22Rv1 (cell line): ENCODE data around the gene ZNF57.

ENCODE experiments used
- ZFX ChIP-seq: fragments of 450-650 bp; IDR thresholded peaks from 2 replicates; pipeline ENCODE4 v1.6.1; 2017; ENCODE audit warnings: antibody characterized with exemption, borderline replicate concordance
- TF ChIP-seq, protein P1 (sequence below): fragments of 450-650 bp; IDR thresholded peaks from 2 replicates; pipeline ENCODE4 v1.5.1; 2017; ENCODE audit warnings: mild to moderate bottlenecking

DNA sequence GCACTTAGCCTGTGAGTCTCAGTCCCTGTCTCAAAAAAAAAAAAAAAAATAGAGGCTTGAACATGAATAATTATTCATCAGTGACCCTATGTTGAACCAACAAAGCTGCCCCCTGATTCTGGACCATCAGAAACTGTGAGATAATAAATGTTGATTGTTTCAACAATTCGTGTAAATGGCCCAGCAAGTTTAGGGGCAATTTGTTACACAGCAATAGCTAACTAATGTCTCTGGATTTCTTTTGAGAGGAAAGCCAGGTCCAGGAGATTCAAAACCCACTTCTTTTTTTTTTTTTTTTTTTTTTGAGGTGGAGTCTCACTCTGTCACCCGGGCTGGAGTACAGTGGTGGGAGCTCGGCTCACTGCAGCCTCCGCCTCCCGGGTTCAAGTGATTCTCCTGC lies 64.1 kb downstream of the ZNF57 start:
- TF ChIP-seq, protein P1, sequence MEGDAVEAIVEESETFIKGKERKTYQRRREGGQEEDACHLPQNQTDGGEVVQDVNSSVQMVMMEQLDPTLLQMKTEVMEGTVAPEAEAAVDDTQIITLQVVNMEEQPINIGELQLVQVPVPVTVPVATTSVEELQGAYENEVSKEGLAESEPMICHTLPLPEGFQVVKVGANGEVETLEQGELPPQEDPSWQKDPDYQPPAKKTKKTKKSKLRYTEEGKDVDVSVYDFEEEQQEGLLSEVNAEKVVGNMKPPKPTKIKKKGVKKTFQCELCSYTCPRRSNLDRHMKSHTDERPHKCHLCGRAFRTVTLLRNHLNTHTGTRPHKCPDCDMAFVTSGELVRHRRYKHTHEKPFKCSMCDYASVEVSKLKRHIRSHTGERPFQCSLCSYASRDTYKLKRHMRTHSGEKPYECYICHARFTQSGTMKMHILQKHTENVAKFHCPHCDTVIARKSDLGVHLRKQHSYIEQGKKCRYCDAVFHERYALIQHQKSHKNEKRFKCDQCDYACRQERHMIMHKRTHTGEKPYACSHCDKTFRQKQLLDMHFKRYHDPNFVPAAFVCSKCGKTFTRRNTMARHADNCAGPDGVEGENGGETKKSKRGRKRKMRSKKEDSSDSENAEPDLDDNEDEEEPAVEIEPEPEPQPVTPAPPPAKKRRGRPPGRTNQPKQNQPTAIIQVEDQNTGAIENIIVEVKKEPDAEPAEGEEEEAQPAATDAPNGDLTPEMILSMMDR, result no peak
- no peak for TF ChIP-seq ZFX
